Lung (tissue), 12 donors: ENCODE results near the gene PRKN. TPM values are rescaled to one million over a fixed set of nuclear protein-coding genes. Genes with fewer than 3 reads are reported as not detected.

ENCODE experiments used
- ATAC-seq: fragments of 200-7000 bp; cut with Tn5 transposase; one replicate; pipeline ENCODE4 v1.9.1; 2020; ENCODE audit warnings: moderate number of reproducible peaks; ENCODE audit not compliant: insufficient read depth, low FRiP score
- DNase-seq, 3 donors: peaks; one replicate each; pipeline ENCODE4 v3.0.0-alpha.2; 2013 to 2017
- H3K27ac ChIP-seq, 2 donors: one replicate each; pipeline ENCODE4 v1.5.1; 2013; ENCODE audit warnings: mild to moderate bottlenecking in 2 of 2, moderate library complexity in 2 of 2, control low read depth in 1 of 2, inconsistent platforms in 1 of 2, low read depth in 1 of 2, low read length in 1 of 2
- H3K27me3 ChIP-seq, 3 donors: one replicate each; pipeline ENCODE4 v1.5.1; 2013; ENCODE audit warnings: low read length in 2 of 3; ENCODE audit not compliant: control insufficient read depth in 3 of 3, insufficient read depth in 3 of 3
- H3K36me3 ChIP-seq, 4 donors: one replicate each; pipeline ENCODE4 v1.5.1; 2013; ENCODE audit warnings: low read length in 4 of 4, mild to moderate bottlenecking in 1 of 4, moderate library complexity in 1 of 4; ENCODE audit not compliant: control insufficient read depth in 4 of 4, insufficient read depth in 4 of 4
- H3K4me1 ChIP-seq, 5 donors: one replicate each; pipeline ENCODE4 v1.5.1; 2013; ENCODE audit warnings: low read length in 5 of 5, mild to moderate bottlenecking in 2 of 5, moderate library complexity in 1 of 5; ENCODE audit not compliant: control insufficient read depth in 5 of 5, insufficient read depth in 5 of 5
- H3K4me3 ChIP-seq: one replicate; pipeline ENCODE4 v1.5.1; 2013; ENCODE audit warnings: mild to moderate bottlenecking, control low read depth, moderate library complexity
- H3K9ac ChIP-seq, 2 donors: one replicate each; pipeline ENCODE4 v1.5.1; 2013; ENCODE audit warnings: low read length in 2 of 2, control low read depth in 1 of 2; ENCODE audit not compliant: insufficient read depth in 1 of 2
- H3K9me3 ChIP-seq, 4 donors: one replicate each; pipeline ENCODE4 v1.5.1; 2013; ENCODE audit warnings: low read length in 3 of 4, mild to moderate bottlenecking in 1 of 4, moderate library complexity in 1 of 4; ENCODE audit not compliant: control insufficient read depth in 4 of 4, insufficient read depth in 3 of 4
- CTCF ChIP-seq: IDR thresholded peaks from 2 replicates; pipeline ENCODE4 v1.5.1; 2012; ENCODE audit warnings: mild to moderate bottlenecking; ENCODE audit errors: control extremely low read depth, extremely low read depth
- WGBS, 2 donors: extraction: QIAGEN DNeasy Blood & Tissue Kit; methylation state at CpG; one replicate each; pipeline ENCODE4 v1.1.7; 2013; 5-methylcytosine and 5-hydroxymethylcytosine counted together
- polyA plus RNA-seq, 2 donors: library from polyadenylated mRNA; stranded (reverse); fragments of 200-250 nt; gene quantifications; one replicate each; pipeline ENCODE4 v1.2.1, GENCODE V29; 2013
- total RNA-seq, 2 donors: library from RNA; depleted of rRNA in 1 of 2; stranded (reverse); fragments of >200 nt in 1 of 2; gene quantifications; one replicate each; pipeline ENCODE4 v1.2.1, GENCODE V29; 2014 to 2021
- donor health status: control.
- donor health status: control.
- donor health status: Bipolar disorder and iron deficiency.
- donor health status: healthy.
- donor health status: DM: yes; HTN: yes; CAD: no.

Gene PRKN
- total and polyA plus RNA-seq, 4 donors, result 0.27 to 11.2 (median 3.1) TPM

GRCh38 chr6:161422710-161423680 is 1304.6 kb downstream of the PRKN start:
- no peak for TF ChIP-seq CTCF
- H3K4me3 ChIP-seq, result no peak overlapping the region
- no peak overlapping the region for H3K27ac ChIP-seq
- no peaks in the 10 kb centered on the region for H3K9me3 ChIP-seq
- no peaks in the 10 kb centered on the region for H3K27me3 ChIP-seq
- no peaks in the 10 kb centered on the region for H3K36me3 ChIP-seq
- H3K4me1 ChIP-seq, result peaks cover 0 to 10% (median 2%) of the 10 kb centered on the region in 5 donors
- WGBS, 2 donors, result 79 to 84% methylated on average over 16 of the region's 16 CpGs
- ATAC-seq (no peak), DNase-seq (no peak)
- no peak overlapping the region for H3K9ac ChIP-seq

- no peaks in the 10 kb centered on the region for H3K27me3 ChIP-seq
- peaks cover 0 to 34% (median under 1%) of the 10 kb centered on the region in 5 donors for H3K4me1 ChIP-seq
- H3K9ac ChIP-seq, result no peak overlapping the region
- DNase-seq (peak; percentile 62 to 93 (median 93)), ATAC-seq (peak; percentile 56)
- no peak overlapping the region for H3K4me3 ChIP-seq
- peak; percentile 62 for TF ChIP-seq CTCF
- WGBS, 2 donors, result 20% methylated on average over 7 of the region's 7 CpGs
- H3K9me3 ChIP-seq, result no peaks in the 10 kb centered on the region
- H3K36me3 ChIP-seq, result no peaks in the 10 kb centered on the region
- no peak overlapping the region for H3K27ac ChIP-seq
Measured at GRCh38 chr6:161418463-161418945, 1309.1 kb downstream of the PRKN start.

- Histone ChIP-seq H3K9ac (no peak overlapping the region), H3K9me3 (no peaks in the 10 kb centered on the region), H3K4me3 (no peak overlapping the region), H3K4me1 (peaks cover 0 to 39% (median 0%) of the 10 kb centered on the region in 5 donors), H3K27me3 (no peaks in the 10 kb centered on the region), H3K27ac (no peak overlapping the region), H3K36me3 (no peaks in the 10 kb centered on the region)
- ATAC-seq (no peak), DNase-seq (peak; percentile 86 to 92 (median 90))
- 53 to 57% methylated on average over 8 of the region's 8 CpGs for WGBS, 2 donors
- TF ChIP-seq CTCF, result no peak
Measured at GRCh38 chr6:161417717-161418462, 1309.7 kb downstream of the PRKN start.
